ENCODE results near the gene CDX1. TPM values are rescaled to one million over a fixed set of nuclear protein-coding genes. Genes with fewer than 3 reads are reported as not detected.

The CDX1 gene
- total RNA-seq, 1 donor from 2014 or later: not detected

DNA sequence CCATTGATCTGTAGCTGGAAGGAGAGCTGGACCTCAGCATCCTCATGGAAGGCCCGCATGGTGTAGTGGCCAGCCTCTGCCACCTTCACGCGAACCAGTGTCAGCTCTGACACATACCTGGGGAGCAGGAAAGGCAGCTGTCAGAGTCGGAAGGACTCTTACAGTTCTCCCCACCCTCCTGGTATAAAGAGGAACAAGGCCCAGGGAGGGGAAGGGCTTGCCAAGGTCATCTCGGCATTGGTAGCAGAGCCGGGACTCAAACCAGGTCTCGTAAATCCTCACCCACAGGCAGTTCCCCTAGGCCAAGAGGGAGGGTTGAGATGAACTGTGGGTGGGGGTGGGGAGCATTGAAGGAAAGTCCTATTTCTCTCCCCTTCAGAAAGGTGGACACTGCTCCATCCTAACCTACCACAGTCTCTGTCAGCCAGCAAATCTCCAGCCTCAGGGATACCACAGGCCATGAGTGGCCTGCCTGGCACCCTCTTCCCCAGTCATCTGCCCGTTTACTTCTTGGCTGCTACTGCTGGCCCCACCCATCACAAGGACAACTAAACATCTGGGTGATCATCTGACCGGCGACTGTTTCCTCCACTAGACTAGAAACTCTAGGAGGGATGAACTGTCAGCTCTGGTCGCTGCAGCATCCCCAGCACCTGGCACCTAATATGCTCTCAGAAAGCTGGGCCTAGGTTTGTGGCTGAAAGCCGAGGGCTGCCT is 34.4 kb upstream of the CDX1 start:
- no peak for DNase-seq (ENCODE audit: low read depth)

DNA sequence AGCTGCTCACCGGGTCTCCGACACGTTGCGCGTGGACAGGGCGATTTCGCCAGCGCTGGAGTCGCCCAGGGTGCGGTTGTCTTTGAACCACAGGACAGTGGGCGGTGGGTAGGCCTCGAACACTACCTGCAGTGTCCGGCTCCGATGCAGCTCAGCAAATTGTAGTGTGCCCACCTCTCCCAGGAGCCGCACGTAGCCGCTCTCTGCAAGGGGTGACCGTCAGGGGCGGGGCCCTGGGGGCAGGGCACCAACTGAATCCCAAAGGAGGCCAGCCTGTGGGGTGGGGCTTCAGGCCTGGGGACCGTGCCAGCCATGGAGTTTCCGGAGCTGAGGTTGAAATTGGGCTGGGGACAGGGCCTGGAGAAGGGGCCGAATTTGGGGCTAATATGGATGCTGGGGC is 33.8 kb upstream of the CDX1 start:
- no peak for DNase-seq (ENCODE audit: low read depth)

DNA sequence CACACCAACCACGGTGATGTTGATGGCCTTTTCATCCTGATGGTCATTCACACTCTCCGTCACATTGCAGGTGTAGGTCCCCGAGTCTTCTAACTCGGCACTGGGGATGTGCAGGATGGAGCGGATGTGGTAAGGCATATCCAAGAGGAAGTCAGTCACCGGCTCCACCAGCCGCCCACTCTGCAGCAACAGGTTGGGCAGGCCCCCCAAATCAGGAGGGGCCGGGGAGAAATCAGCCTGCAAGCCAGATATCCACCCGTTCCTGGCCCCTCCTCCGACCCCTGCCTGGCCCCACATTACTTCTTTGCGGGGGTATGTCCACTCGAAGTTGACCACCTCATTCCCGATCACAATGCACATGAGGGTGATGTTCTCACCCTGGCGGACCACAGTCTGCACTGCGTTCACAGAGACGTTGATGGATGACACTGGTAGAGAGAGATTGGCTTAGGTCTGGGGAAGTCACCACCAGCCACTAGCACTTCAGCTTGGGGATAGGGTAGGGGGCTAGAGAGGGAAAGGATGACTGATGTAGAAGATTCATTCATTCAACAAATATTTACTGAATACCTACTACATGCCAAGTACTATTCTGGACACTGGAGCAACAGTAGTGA is 32.9 kb upstream of the CDX1 start:
- no peak for DNase-seq (ENCODE audit: low read depth)

DNA sequence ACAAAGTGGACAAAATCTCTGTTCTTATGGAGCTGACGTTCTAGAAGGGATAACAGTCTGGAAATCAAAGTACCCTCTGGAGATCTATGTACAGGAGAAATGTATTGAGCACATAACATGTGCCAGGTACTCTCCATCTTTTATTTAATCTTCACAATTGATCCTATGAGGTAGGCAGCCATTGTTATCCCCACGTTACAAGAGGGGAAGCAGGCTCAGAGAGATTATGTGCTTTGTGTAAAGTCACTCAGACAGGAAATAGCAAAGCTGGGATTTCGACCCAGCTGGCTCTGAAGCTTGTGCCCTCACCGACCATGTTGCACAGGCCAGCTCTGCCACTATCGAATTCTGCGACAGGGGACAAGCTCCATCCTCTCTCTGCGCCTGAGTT is 32.4 kb upstream of the CDX1 start:
- DNase-seq (ENCODE audit: low read depth): no peak

DNA sequence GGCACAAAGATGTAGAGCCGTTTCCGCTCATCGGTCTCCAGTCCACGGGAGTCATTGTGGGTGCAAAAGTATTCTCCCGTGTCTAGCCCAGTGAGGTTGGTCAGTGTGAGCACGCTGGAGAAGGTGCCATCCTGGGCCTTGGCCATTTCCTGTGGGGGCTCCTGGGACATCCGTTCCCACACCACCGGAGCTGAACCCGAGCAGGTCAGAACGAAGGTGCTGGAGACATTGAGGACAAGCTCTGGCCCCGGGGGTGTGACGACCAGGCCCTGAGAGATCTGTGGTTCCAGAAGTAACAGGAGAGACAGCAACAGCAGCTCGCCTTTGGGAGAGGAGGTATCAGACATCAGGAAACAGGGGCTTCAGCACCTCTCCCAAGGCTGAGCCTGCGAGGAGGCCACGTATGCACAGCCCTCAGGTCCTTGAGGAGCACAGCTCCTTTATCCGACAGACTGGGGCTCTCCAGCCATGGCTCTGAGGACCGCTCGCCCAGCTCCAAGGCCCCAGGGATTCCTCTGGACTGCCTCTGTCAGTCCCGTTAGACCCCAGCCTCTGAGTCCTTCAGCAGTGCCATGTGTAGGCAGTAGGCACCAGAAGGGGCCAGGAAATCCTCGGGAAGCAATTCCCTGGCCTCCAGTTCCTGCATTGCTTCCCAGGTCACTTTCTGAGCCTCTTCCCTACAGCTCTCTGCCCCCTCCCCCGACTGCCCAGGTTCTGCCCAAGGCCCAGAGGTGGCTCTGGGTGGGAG is 30.8 kb upstream of the CDX1 start:
- no peak for DNase-seq (ENCODE audit: low read depth)

DNA sequence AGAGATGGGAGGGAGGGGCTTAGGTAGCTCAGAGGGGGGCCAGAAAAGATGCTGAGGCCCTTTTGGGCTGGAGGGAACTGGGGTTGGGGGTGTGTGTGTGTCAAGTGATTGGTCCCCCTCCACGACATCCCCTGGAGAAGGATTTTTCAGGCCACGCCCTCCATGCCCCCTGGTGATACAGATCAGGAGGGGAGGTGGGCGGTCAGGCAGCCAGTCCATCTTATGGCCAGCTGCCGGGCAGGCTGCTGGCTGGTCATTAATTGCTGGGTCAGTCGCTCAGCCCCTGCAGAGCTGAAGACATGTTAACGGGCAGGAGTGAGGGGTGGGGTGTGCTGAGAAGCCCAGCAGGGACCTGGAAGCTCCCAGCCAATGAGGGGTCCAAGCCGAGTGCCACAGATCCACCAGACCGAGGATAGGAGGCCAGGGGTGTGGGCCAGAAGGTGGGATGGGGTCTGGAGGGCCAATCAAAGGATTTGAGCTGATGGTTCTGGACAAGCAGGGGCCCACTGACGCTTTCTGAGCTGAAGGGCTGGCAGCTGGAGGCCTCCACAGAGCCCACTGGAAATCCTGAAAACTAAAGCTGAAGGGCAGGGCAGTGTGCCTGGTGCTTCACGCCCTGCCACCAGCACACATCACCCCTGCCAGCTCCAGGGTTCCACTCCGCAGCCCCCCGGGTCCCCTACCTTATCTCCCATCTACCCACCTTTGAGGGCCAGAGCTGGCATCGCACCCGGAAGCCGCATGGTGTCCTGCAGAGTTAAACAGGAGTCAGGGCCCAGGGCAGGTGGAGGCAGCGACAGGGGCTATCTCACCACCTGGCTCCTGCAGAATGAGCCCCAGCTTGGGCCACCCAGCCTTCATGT is 30.0 kb upstream of the CDX1 start:
- no peak for DNase-seq (ENCODE audit: low read depth)

DNA sequence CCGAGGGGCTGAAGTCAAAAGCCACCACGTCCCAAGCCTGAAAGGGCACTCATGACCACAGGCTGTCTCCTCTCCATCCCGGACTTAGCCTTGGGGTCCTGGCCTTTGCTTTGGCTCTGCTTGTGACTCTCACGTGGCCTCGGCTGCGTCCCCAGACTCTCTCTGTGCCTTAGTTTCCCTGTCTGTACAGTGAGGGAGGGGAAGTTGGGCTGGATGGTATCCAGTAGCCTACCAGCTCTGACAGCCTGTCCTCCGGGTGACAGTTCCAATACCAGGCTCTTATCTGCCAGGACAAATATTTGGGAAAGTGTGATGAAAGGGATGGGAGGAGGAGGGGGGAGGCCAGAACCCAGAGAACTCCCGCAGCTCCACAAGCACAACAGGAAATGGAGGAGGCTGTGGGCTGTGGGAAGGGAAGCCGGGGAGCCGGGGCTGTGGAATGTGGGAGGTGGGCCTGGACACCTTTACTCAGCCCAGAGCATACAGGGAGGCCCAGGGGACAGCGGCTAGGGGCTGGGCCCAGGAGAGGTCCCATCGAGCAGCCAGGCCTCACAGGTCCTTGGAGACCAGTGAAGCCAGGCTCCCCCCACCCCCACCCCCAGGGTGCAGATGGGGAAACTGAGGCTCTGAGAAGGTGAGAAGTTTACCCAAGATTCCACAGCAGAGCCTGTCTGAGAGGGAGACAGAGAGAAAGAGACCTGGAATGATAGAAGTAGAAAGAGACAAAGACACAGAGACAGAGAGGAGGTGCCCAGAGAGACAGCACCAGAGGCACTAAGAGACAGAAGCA is 29.2 kb upstream of the CDX1 start:
- no peak for DNase-seq (ENCODE audit: low read depth)

DNA sequence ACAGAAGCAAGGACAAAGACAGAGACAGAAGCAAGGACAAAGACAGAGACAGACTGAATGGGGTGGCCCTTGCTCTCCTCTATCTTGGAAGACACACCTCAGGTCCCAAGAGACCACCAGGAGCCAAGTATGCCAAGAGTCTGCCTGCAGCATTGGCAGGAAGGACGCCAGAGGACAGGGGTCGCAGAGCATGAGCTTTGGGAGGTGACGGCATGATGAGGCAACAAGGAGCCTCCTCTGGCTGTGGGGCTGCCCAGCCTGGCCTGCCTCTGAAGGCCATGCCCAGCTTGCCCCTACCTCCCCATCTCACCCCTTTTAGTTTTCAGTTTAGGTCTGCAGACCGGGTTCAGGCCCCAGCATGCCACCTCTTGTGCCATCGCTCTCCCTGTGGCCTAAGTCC is 28.6 kb upstream of the CDX1 start:
- DNase-seq (ENCODE audit: low read depth): no peak

DNA sequence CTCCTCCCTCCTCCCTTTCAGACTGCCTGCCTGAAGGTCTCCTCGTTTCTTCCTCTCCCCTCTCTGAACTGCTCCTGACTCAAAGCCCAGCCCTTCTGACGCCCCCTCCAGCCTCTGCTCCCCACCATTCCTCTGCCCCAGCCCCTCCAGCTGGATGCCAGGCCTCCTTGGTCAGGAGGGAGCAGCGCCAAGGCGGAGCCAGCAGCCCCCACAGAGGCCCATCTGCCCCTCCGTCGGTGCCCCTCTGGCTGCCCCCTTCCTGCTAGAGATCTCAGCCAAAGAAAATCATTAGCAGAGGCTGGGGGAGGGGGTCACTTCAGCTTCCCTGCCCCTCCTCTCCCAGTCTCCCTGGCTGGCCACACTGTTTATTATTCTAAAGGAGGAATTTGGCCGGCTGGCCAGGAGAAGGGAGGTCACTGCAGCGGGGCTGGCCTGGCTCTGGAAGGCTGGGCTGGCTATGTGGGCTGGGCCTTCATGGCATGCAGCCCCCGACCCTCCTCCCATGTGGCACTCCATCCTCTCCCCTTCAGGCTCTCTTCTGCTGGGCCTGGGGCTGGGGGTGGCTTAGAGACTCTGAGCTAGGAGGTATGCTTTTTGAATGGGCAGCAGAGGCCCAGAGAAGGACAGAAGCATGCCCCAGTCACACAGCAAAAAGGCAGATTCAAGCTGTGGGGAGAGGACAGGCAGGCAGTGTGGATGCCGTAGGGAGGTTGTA is 27.9 kb upstream of the CDX1 start:
- peak; percentile 65 for DNase-seq (ENCODE audit: low read depth)

DNA sequence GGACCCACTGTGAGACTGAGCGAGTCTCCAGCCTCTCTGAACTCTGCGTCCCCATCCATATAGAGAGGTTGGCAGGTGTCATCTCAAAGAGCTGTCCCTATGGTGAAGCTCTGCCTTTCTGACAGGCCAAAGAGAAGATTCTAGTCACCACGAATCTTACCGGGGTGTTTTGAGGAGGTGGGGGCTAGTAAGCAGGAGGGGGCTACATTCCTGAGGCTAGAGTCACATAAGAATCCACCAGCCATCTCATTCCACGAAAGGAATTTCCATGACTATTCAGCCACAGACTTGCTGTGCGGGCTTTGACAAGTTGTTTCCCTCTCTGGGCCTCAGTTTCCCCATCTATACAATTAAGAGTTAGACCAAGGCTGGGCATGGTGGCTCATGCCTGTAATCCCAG is 27.2 kb upstream of the CDX1 start:
- peak; percentile 50 for DNase-seq (ENCODE audit: low read depth)

DNA sequence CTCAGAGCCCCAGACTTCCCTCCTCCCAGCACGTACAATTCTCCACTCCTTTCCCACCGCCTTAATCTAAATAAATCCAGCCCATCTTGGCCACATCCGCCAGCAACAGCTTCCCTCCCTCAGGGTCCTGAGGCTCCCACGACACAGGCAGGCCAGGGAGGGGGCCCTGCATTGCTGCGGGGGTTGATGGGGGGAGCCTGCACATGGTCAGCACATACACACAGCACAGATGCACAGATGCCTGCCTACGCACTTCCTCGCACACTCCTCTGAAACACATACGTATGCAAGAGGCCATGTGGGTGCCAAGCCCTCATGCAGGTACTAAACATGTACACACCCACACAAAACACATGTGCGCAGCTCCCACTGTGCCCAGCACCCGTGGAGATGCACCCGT is 25.7 kb upstream of the CDX1 start:
- no peak for DNase-seq (ENCODE audit: low read depth)

DNA sequence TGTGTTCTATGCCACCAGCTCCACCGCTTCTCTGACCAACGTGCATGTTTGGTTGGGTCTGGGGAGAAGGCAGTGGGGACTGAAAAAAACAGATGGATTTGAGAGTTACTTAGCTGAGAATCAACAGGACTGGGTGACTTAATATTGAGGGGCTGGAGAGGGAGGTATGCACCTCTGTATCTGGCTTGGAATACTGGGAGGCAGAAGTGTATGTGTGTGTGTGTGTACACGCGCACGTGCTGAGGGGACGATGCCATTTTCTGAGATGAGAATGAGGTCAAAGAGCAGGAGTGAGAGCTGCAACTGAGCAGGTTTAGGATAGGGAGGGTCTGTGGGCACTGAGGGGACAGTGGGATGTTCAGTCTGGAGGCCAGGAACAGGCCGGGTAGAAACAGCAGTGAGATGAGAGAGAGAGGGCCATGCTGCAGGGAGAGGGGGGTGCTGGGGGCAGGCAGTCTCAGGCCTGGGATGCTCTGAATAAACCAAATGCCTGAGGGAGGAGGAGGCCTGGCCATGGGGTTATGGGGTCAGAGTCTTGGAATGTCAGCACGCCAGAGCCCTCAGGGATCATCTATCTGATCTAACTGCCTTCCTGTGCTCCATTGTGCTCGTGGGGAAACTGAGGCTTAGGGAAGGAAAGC is 24.9 kb upstream of the CDX1 start:
- peak; percentile 40 for DNase-seq (ENCODE audit: low read depth)

DNA sequence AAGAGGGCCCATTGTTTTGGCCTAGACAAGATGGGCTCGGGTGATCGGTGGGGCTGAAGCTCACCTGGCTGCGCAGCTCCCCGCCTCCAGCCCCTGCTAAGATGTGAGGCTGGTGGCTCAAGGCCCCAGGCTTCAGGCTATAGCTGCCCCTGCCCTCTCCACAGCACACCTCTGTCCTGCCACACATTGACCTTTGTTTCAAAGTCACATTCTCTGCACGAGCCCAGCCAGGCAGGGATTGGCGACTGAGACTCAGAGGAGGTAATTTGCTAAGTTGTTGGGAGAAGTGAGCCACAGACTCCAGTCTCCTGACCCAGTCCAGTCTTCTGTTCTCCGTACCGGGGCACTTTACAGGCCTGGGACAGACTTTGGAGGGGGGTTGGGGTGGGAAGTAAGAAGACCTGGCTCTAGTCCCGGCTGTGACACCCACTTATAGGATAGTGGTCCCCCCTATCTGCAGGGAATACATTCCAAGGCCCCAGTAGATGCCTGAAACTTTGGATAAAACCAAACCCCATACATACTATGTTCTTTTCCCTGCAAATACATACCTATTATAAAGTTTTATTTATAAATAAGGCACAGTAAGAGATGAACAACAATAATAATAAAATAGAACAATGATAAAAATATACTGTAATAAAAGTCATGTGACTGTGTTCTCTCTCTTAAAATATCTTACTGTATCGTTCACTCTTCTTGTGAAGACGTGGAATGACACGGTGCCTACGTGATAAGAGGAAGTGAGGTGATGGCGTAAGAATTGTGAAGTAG is 24.2 kb upstream of the CDX1 start:
- DNase-seq (ENCODE audit: low read depth): no peak

DNA sequence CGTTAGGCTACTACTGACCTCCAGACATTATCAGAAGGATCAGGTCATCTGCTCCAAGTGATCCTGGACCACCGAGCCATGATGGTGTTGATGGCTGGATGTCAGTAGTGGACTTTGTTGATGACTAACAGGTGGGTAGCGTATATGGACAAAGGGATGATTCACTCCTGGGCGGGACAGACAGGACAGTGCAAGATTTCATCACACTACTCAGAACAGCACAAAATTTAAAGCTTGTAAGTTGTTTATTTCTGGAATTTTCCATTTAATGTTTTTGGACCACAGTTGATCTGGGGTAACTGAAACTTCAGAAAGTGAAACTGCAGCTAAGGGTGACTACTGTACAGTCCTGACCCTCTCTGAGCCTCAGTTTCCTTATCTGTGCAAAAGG is 23.6 kb upstream of the CDX1 start:
- peak; percentile 92 for DNase-seq (ENCODE audit: low read depth)

DNA sequence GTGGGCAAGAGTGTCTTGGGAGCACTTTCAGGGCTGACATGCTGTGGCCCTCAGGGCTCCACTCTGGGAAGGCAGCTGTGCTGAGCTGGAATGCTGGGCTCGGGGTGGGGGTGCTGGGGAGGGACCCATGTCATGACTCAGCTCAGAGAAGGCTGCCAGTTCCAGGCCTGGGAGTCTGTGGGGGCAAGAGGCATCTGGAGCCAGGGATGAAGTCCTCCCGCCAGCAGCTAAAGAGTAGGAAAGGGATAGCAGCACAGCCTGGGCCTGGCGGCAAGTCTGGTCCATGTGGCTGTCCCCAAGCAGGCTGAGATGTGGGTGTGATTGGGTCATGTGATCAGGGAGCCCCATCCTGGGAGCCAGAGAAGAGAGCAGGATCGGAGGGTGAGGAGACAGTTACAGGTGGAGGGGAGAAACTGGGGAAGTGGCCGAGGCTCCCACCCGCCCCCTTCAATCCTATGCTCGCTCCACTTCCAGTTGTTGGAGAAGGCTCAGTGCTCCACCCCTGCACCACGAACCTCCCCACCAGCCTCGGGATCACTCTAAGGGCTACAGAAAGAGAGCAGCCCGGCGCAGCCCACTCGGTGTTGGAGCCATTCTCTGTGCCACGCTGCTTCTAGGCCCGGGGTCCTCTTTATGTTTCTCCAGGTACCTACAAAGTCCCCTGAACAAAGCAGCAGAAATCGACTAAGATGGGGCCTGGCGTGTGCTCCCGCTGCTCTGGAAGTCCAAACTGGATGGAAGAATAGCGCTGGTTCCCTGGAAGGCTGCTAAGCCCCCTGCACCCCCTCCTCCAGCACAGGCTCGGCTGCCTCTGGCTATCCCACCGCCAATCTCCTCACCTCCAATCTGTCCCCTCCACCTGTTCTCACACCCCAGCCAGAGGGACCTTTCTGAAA is 23.0 kb upstream of the CDX1 start:
- DNase-seq (ENCODE audit: low read depth): peak; percentile 74

DNA sequence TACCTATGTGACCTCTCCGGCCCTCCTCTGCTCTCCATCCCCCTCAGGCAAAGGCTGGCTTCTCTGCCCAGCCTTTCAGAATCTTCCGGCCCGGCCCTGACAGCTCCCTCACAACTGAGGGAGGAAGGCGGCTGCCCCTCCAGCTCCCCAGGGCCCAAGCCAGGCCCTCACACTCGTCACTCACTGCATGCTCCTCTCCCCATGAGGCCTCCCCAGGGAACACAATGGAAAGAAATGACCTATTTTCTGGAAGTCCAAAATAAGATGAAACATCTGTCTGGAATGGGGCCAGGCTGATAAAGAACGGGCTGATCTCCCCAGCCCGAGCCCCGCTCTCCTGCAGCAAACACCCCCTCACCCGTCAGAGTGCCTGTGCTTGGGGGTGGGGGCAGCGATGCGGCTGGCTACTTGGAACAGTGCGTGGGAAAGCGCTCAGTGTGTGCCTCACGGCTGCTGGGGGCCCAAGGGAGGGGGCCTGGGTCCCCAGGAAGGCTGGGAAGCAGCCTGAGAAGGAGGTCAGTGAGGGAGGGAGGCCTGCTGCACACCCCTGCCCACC is 22.3 kb upstream of the CDX1 start:
- no peak for DNase-seq (ENCODE audit: low read depth)

DNA sequence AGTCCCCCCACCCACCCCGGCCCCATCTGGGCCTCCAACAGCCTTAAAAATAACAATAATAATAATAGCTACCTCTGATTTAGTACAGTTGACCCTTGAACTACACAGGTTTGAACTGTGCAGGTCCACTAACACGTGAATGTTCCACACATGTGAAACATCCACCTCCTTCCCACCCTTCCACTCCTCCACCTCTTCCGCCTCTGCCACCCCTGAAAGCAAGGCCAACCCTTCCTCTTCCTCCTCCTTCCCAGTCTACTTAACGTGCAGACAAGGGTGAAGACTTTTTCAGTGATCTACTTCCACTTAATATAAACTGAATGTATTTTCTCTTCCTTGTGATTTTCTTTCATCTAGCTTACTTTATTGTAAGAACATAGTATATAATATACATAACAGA is 21.7 kb upstream of the CDX1 start:
- no peak for DNase-seq (ENCODE audit: low read depth)

DNA sequence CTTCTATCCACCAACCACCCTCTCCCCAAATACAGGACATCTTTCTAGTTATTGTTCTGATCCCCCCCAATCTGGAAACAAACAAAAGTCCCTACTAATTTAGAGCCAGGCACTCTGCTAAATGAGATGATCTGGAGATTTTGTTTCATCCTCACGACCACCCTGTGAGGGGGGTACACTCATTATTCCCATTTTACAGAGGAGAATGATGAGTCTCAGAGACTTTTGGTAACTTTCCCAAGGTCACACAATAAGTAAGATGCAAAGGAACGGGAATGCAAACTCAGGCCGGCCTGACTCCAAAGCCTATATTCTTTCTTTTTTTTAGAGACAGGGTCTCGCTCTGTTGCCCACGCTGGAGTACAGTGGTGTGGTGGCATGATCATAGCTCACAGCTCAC is 20.3 kb upstream of the CDX1 start:
- no peak for DNase-seq (ENCODE audit: low read depth)

Data from renal cortical epithelial cell (primary cell).